Neuronal stem cell (in vitro differentiated cells): ENCODE data around the gene MMP19.
"Not testable (repeated sequence)": the region's sequence is repeated elsewhere in the genome, so short reads cannot be mapped to it uniquely, and the experiment has no call there.

Source experiments
- DNase-seq: peaks from one replicate; pipeline ENCODE4 v3.0.0-alpha.2; 2013; ENCODE audit warnings: low spot score
- H2AFZ ChIP-seq: one replicate; pipeline ENCODE4 v1.6.1; 2013; ENCODE audit warnings: mild to moderate bottlenecking, low read length, inconsistent platforms
- H2AK5ac ChIP-seq: 2 replicates; pipeline ENCODE4 v1.6.1; 2013; ENCODE audit warnings: low read depth, mild to moderate bottlenecking, inconsistent platforms, low read length, moderate library complexity, mixed read lengths
- H2BK120ac ChIP-seq: 2 replicates; pipeline ENCODE4 v1.6.1; 2013; ENCODE audit warnings: low read depth, mild to moderate bottlenecking, inconsistent platforms, low read length, moderate library complexity, mixed read lengths
- H2BK12ac ChIP-seq: one replicate; pipeline ENCODE4 v1.6.1; 2013; ENCODE audit warnings: low read length, inconsistent platforms
- H2BK15ac ChIP-seq: 2 replicates; pipeline ENCODE4 v1.6.1; 2013; ENCODE audit warnings: mild to moderate bottlenecking, low read length, inconsistent platforms, mixed read lengths
- H2BK5ac ChIP-seq: one replicate; pipeline ENCODE4 v1.6.1; 2013; ENCODE audit warnings: inconsistent platforms, mild to moderate bottlenecking, low read length, moderate library complexity
- H3K14ac ChIP-seq: one replicate; pipeline ENCODE4 v1.6.1; 2013; ENCODE audit warnings: low read length, inconsistent platforms
- H3K18ac ChIP-seq: 2 replicates; pipeline ENCODE4 v1.6.1; 2013; ENCODE audit warnings: low read length, inconsistent platforms
- H3K23ac ChIP-seq: 2 replicates; pipeline ENCODE4 v1.6.1; 2013; ENCODE audit warnings: low read depth, mild to moderate bottlenecking, mixed read lengths, low read length, inconsistent platforms; ENCODE audit not compliant: poor library complexity
- H3K27ac ChIP-seq: replicated peaks from 3 replicates; pipeline ENCODE4 v1.5.1; 2013; ENCODE audit warnings: low read length, inconsistent platforms
- H3K27me3 ChIP-seq, 3 experiments: 2 replicates each; pipeline ENCODE4 v1.6.1; 2013; ENCODE audit warnings: low read length in 3 of 3, mild to moderate bottlenecking in 2 of 3, inconsistent platforms in 1 of 3, low read depth in 1 of 3, mixed read lengths in 1 of 3, moderate library complexity in 1 of 3; ENCODE audit not compliant: control insufficient read depth in 3 of 3, insufficient read depth in 3 of 3
- H3K36me3 ChIP-seq, 2 donors: replicated peaks in 1 of 2; 2 replicates each; pipeline ENCODE4 v1.6.1; 2013; ENCODE audit warnings: low read length in 2 of 2; ENCODE audit not compliant: control insufficient read depth in 2 of 2, insufficient read depth in 2 of 2
- H3K4ac ChIP-seq: 2 replicates; pipeline ENCODE4 v1.6.1; 2013; ENCODE audit warnings: inconsistent platforms, mild to moderate bottlenecking, low read length, moderate library complexity
- H3K4me1 ChIP-seq, 2 donors: 1 replicate in 1 of 2; 2 replicates in 1 of 2; pipeline ENCODE4 v1.6.1; 2013; ENCODE audit warnings: low read length in 2 of 2, low read depth in 1 of 2; ENCODE audit not compliant: control insufficient read depth in 2 of 2, insufficient read depth in 1 of 2
- H3K4me2 ChIP-seq: one replicate; pipeline ENCODE4 v1.6.1; 2013; ENCODE audit warnings: mild to moderate bottlenecking, low read length, inconsistent platforms; ENCODE audit not compliant: insufficient read depth, poor library complexity, severe bottlenecking
- H3K4me3 ChIP-seq, 2 donors: 2 replicates each; pipeline ENCODE4 v1.5.1; 2013; ENCODE audit warnings: low read length in 2 of 2, mild to moderate bottlenecking in 2 of 2, inconsistent platforms in 1 of 2, moderate library complexity in 1 of 2
- H3K79me1 ChIP-seq: one replicate; pipeline ENCODE4 v1.6.1; 2013; ENCODE audit warnings: low read depth, mild to moderate bottlenecking, inconsistent platforms, low read length, moderate library complexity
- H3K9ac ChIP-seq: one replicate; pipeline ENCODE4 v1.6.1; 2013; ENCODE audit warnings: mild to moderate bottlenecking, low read depth, low read length, inconsistent platforms; ENCODE audit not compliant: poor library complexity
- H3K9me3 ChIP-seq, 2 donors: replicated peaks in 1 of 2; 2 replicates each; pipeline versions ENCODE3 to v1.6.1; 2013; ENCODE audit warnings: low read length in 2 of 2, mild to moderate bottlenecking in 2 of 2, inconsistent platforms in 1 of 2, low read depth in 1 of 2, mixed read lengths in 1 of 2, moderate library complexity in 1 of 2; ENCODE audit not compliant: control insufficient read depth in 2 of 2, insufficient read depth in 1 of 2
- H4K8ac ChIP-seq: one replicate; pipeline ENCODE4 v1.6.1; 2013; ENCODE audit warnings: low read depth, mild to moderate bottlenecking, inconsistent platforms, low read length, moderate library complexity
- H4K91ac ChIP-seq: one replicate; pipeline ENCODE4 v1.6.1; 2013; ENCODE audit warnings: low read length, low read depth, mild to moderate bottlenecking, inconsistent platforms; ENCODE audit not compliant: poor library complexity
- WGBS, 2 donors: extraction: QIAGEN DNeasy Blood & Tissue Kit; methylation state at CpG; one replicate each; pipeline ENCODE4 v1.1.7; 2013; ENCODE audit warnings: missing lambda C conversion rate in 2 of 2, mixed read lengths in 1 of 2; ENCODE audit not compliant: insufficient read length in 2 of 2, insufficient replicate concordance in 1 of 2; ENCODE audit errors: extremely low coverage in 2 of 2; 5-methylcytosine and 5-hydroxymethylcytosine counted together

MMP19 gene

GRCh38 chr12:55838361-55838760 lies 4.4 kb downstream of the MMP19 start:
- Histone ChIP-seq H3K9ac (no peak overlapping the region), H3K23ac (no peak overlapping the region), H3K14ac (no peak overlapping the region), H3K27me3 (peaks cover 0 to 11% (median 0%) of the 10 kb centered on the region in 3 experiments), H3K4me2 (no peak overlapping the region), H3K4ac (no peak overlapping the region), H3K27ac (no peak overlapping the region), H3K18ac (no peak overlapping the region), H2AK5ac (no peak overlapping the region), H3K36me3 (no peaks in the 10 kb centered on the region), H3K4me1 (peaks cover 6% of the 10 kb centered on the region in 2 donors), H4K8ac (no peak overlapping the region), H2AFZ (no peak overlapping the region), H2BK12ac (no peak overlapping the region), H4K91ac (no peak overlapping the region), H2BK5ac (no peak overlapping the region), H3K9me3 (peaks cover 0 to 5% of the 10 kb centered on the region in 2 donors), H3K79me1 (no peaks in the 10 kb centered on the region), H2BK15ac (no peak overlapping the region), H3K4me3 (no peak overlapping the region), H2BK120ac (no peak overlapping the region)
- DNase-seq: no peak
- WGBS, 2 donors: no CpG with 5 or more reads among the region's 3 CpGs

GRCh38 chr12:55834400-55834799 lies 8.3 kb downstream of the MMP19 start:
- H3K14ac ChIP-seq, H3K27me3 ChIP-seq, H3K4me3 ChIP-seq, H2BK15ac ChIP-seq, H3K9ac ChIP-seq, H3K4ac ChIP-seq, H3K4me2 ChIP-seq, H2AFZ ChIP-seq, H4K8ac ChIP-seq, H3K79me1 ChIP-seq, H3K27ac ChIP-seq, DNase-seq, H4K91ac ChIP-seq, H3K18ac ChIP-seq, H3K36me3 ChIP-seq, H2BK120ac ChIP-seq, H2AK5ac ChIP-seq, H2BK12ac ChIP-seq, H3K23ac ChIP-seq, H3K9me3 ChIP-seq: not testable (repeated sequence)
- peaks cover 5 to 10% of the 10 kb centered on the region in 2 donors for H3K4me1 ChIP-seq
- peak overlapping the region; percentile 2 for H2BK5ac ChIP-seq
- no CpG with 5 or more reads among the region's 6 CpGs for WGBS, 2 donors

GRCh38 chr12:55833056-55833455 lies 9.7 kb downstream of the MMP19 start:
- Histone ChIP-seq H2BK12ac (peak overlapping the region; percentile 60), H3K4me2 (no peak overlapping the region), H2AFZ (no peak overlapping the region), H3K27ac (no peak overlapping the region), H4K91ac (no peak overlapping the region), H3K9ac (no peak overlapping the region), H3K14ac (no peak overlapping the region), H3K4me1 (peaks cover 5 to 8% of the 10 kb centered on the region in 2 donors), H2BK5ac (no peak overlapping the region), H3K36me3 (peaks cover 0 to 5% of the 10 kb centered on the region in 2 donors), H3K4me3 (no peak overlapping the region), H2AK5ac (peak overlapping the region; percentile 18), H3K79me1 (no peaks in the 10 kb centered on the region), H2BK120ac (no peak overlapping the region), H3K23ac (no peak overlapping the region), H3K4ac (no peak overlapping the region), H3K27me3 (no peaks in the 10 kb centered on the region), H3K18ac (no peak overlapping the region), H4K8ac (no peak overlapping the region), H2BK15ac (no peak overlapping the region), H3K9me3 (no peaks in the 10 kb centered on the region)
- DNase-seq: no peak
- no CpG with 5 or more reads among the region's 10 CpGs for WGBS, 2 donors

GRCh38 chr12:55831447-55831815 lies 11.3 kb downstream of the MMP19 start:
- H3K14ac ChIP-seq: no peak overlapping the region
- H3K27me3 ChIP-seq: no peaks in the 10 kb centered on the region

More at GRCh38 chr12:55831447-55831815, 11.3 kb downstream of the MMP19 start:
- Histone ChIP-seq H2AFZ (no peak overlapping the region), H4K8ac (no peak overlapping the region), H3K9me3 (no peaks in the 10 kb centered on the region), H3K4me1 (peaks cover 7 to 14% of the 10 kb centered on the region in 2 donors), H3K18ac (no peak overlapping the region), H2AK5ac (no peak overlapping the region), H3K9ac (no peak overlapping the region), H3K79me1 (peaks cover 5% of the 10 kb centered on the region), H2BK120ac (no peak overlapping the region), H3K4me3 (peak overlapping the region; percentile 63 to 98), H3K4ac (no peak overlapping the region), H2BK15ac (no peak overlapping the region), H2BK12ac (no peak overlapping the region), H3K36me3 (peaks cover 2 to 19% of the 10 kb centered on the region in 2 donors), H3K27ac (no peak overlapping the region), H3K4me2 (no peak overlapping the region), H3K23ac (no peak overlapping the region), H4K91ac (no peak overlapping the region), H2BK5ac (no peak overlapping the region)
- DNase-seq: no peak
- WGBS, 2 donors: no CpG with 5 or more reads among the region's 1 CpG
